A673 (cell line): ENCODE data around the gene PARP16. TPM values are rescaled to one million over a fixed set of nuclear protein-coding genes. Genes with fewer than 3 reads are reported as not detected.

Experiments used
- BruUV-seq: library from RNA; stranded (reverse); fragments of 400-500 nt; replicated peaks from 2 replicates; lab custom pipeline; 2021; lab: Mats Ljungman, UMichigan
- CTCF ChIA-PET: fragments of 300-600 bp; sonication (Branson Sonifier 250); formaldehyde crosslinking; loops from one replicate; lab custom pipeline; 2022; ENCODE audit warnings: antibody characterized with exemption; lab: Charles Lee
- POLR2A ChIA-PET: fragments of 300-600 bp; sonication (Branson Sonifier 250); formaldehyde crosslinking; loops from one replicate; lab custom pipeline; 2022; ENCODE audit warnings: antibody characterized with exemption; ENCODE audit not compliant: low non-redundant PET; lab: Charles Lee
- DNase-seq: peaks from one replicate; pipeline ENCODE4 v3.0.0-alpha.2; 2015; ENCODE audit warnings: low spot score
- H3K27ac ChIP-seq: fragments of 200-600 bp; sonication (generic); 2 replicates; pipeline ENCODE4 v1.5.1; 2016; ENCODE audit warnings: mixed run types, low read depth, mild to moderate bottlenecking, mixed read lengths, antibody characterized with exemption, low read length; ENCODE audit not compliant: poor library complexity, severe bottlenecking
- H3K27me3 ChIP-seq: fragments of 200-600 bp; sonication (generic); replicated peaks from 2 replicates; pipeline ENCODE4 v1.6.1; 2017; ENCODE audit warnings: mixed run types, low read depth, mild to moderate bottlenecking, mixed read lengths, antibody characterized with exemption, low read length; ENCODE audit not compliant: insufficient read depth, poor library complexity
- H3K36me3 ChIP-seq: fragments of 200-600 bp; sonication (generic); 2 replicates; pipeline ENCODE4 v1.6.1; 2016; ENCODE audit warnings: mixed run types, mild to moderate bottlenecking, mixed read lengths, antibody characterized with exemption, low read length; ENCODE audit not compliant: insufficient read depth, poor library complexity, severe bottlenecking
- H3K4me1 ChIP-seq: fragments of 200-600 bp; sonication (generic); 2 replicates; pipeline ENCODE4 v1.6.1; 2017; ENCODE audit warnings: mixed run types, mild to moderate bottlenecking, mixed read lengths, antibody characterized with exemption, low read length; ENCODE audit not compliant: insufficient read depth, poor library complexity, severe bottlenecking
- H3K4me3 ChIP-seq: fragments of 200-600 bp; sonication (generic); 2 replicates; pipeline ENCODE4 v1.5.1; 2016; ENCODE audit warnings: low read depth, mixed run types, mild to moderate bottlenecking, mixed read lengths, low read length; ENCODE audit not compliant: poor library complexity, severe bottlenecking
- H3K9me3 ChIP-seq: fragments of 200-600 bp; sonication (generic); 2 replicates; pipeline ENCODE4 v1.6.1; 2016; ENCODE audit warnings: mixed run types, low read depth, mild to moderate bottlenecking, mixed read lengths, antibody characterized with exemption, low read length; ENCODE audit not compliant: poor library complexity, severe bottlenecking
- CTCF ChIP-seq: fragments of 300-800, 200-600 bp; sonication (generic); conservative IDR thresholded peaks from 2 replicates; pipeline ENCODE4 v1.5.1; 2017; ENCODE audit warnings: low read depth, mild to moderate bottlenecking, antibody characterized with exemption, low read length, moderate library complexity, mixed read lengths
- EZH2 ChIP-seq: fragments of 200-600 bp; sonication (generic); IDR thresholded peaks from 2 replicates; pipeline ENCODE4 v1.6.1; 2017; ENCODE audit warnings: borderline replicate concordance, low read depth, mild to moderate bottlenecking, mixed read lengths, antibody characterized with exemption, low read length; ENCODE audit not compliant: poor library complexity, severe bottlenecking
- intact Hi-C: fragments of 100-400 bp; cut with micrococcal nuclease; formaldehyde crosslinking; loops from one replicate; pipeline ENCODE4 v1.10.0; 2022; ENCODE audit not compliant: unreplicated experiment
- total RNA-seq: library from RNA; stranded (reverse); gene quantifications from 2 replicates; pipeline ENCODE4 v1.2.3, GENCODE V29; 2021

PARP16 gene
- total RNA-seq, 1 experiment from 2014 or later: 5.7 TPM

- POLR2A ChIA-PET: no interaction called here
- CTCF ChIA-PET: no interaction called here
- no peak for TF ChIP-seq EZH2
- TF ChIP-seq CTCF: no peak
- H3K27ac ChIP-seq: no peak overlapping the region
- H3K9me3 ChIP-seq: no peaks in the 10 kb centered on the region
- peaks cover 7% of the 10 kb centered on the region for H3K4me1 ChIP-seq
- no peak overlapping the region for H3K4me3 ChIP-seq
- intact Hi-C loops: no loop called here
- DNase-seq: peak; percentile 27
- no TSS peak for BruUV-seq
- no peaks in the 10 kb centered on the region for H3K36me3 ChIP-seq
- H3K27me3 ChIP-seq: no peaks in the 10 kb centered on the region
These were observed 75.2 kb downstream of the PARP16 start for GRCh38 chr15:65211482-65211982.

GRCh38 chr15:65210770-65211481, 75.8 kb downstream of the PARP16 start, which contains the start of gene CILP:
Gene CILP, minus strand, starts transcription at chr15:65211473. Its CDS starts 1,718 bp downstream, at chr15:65209755.
- H3K27me3 ChIP-seq: no peaks in the 10 kb centered on the region
- H3K9me3 ChIP-seq: no peaks in the 10 kb centered on the region
- POLR2A ChIA-PET: no interaction called here
- H3K4me3 ChIP-seq: no peak within 1 kb of the TSS
- TF ChIP-seq EZH2: no peak
- TF ChIP-seq CTCF: no peak
- H3K36me3 ChIP-seq: no peaks in the 10 kb centered on the region
- intact Hi-C loops: no loop called here
- no TSS peak for BruUV-seq
- H3K27ac ChIP-seq: no peak within 1 kb of the TSS
- CTCF ChIA-PET: no interaction called here
- H3K4me1 ChIP-seq: peaks cover 7% of the 10 kb centered on the region
- DNase-seq: no peak

- Histone ChIP-seq H3K27ac (no peak overlapping the region), H3K4me1 (peaks cover 7% of the 10 kb centered on the region), H3K27me3 (no peaks in the 10 kb centered on the region), H3K9me3 (no peaks in the 10 kb centered on the region), H3K4me3 (no peak overlapping the region), H3K36me3 (no peaks in the 10 kb centered on the region)
- POLR2A ChIA-PET: no interaction called here
- TF ChIP-seq EZH2 (no peak), CTCF (no peak)
- CTCF ChIA-PET: no interaction called here
- intact Hi-C loops: no loop called here
- no peak for DNase-seq
- BruUV-seq: no TSS peak
These were observed 76.7 kb downstream of the PARP16 start for GRCh38 chr15:65209701-65210643.
